ENCODE data around the gene ITGA3.

The ITGA3 gene

DNA sequence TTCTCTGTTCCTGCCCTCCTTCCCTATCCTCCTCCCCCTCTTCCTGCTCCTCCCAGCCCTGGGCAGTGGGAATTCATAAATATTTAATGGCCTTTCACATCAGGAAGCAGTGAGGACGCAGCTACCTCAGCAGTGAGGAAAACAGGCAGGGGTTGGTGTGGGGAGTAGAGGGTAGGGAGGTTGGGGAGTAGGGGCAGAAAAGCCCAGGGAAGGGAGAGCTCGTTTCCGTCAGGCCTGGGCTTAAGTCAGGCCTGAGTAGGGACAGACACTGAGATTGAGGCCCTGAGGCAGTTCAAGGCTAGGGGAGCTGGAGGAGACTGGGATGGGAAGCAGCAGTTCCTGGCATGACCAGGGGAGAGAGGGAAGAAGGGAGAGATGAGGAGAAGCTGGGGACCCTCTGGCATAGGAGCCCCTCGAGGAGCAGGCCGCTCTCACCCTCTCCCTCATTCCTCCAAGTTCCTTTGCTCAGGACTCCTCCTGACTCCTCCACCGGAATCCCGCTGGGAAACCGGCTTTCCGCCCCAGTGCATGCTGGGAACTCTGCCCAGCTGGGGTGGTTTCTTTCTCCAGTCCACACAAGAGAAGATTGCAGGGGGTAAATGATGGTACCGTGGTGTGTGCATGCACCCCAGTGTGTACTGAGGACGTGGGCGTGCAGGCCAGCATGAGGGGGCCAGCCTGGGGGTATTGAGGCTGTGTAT lies 67.9 kb downstream of the ITGA3 start:
- DNase-seq (ENCODE audit: extremely low read depth, low read depth): no peak
- TF ChIP-seq, protein P1, sequence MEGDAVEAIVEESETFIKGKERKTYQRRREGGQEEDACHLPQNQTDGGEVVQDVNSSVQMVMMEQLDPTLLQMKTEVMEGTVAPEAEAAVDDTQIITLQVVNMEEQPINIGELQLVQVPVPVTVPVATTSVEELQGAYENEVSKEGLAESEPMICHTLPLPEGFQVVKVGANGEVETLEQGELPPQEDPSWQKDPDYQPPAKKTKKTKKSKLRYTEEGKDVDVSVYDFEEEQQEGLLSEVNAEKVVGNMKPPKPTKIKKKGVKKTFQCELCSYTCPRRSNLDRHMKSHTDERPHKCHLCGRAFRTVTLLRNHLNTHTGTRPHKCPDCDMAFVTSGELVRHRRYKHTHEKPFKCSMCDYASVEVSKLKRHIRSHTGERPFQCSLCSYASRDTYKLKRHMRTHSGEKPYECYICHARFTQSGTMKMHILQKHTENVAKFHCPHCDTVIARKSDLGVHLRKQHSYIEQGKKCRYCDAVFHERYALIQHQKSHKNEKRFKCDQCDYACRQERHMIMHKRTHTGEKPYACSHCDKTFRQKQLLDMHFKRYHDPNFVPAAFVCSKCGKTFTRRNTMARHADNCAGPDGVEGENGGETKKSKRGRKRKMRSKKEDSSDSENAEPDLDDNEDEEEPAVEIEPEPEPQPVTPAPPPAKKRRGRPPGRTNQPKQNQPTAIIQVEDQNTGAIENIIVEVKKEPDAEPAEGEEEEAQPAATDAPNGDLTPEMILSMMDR (IDR thresholded peaks at IDR 0.05; ENCODE audit: low read depth, low read length, missing control alignments): no peak
- H3K4me3 ChIP-seq (replicated peaks; ENCODE audit: low read depth, low read length): no peak overlapping the region

DNA sequence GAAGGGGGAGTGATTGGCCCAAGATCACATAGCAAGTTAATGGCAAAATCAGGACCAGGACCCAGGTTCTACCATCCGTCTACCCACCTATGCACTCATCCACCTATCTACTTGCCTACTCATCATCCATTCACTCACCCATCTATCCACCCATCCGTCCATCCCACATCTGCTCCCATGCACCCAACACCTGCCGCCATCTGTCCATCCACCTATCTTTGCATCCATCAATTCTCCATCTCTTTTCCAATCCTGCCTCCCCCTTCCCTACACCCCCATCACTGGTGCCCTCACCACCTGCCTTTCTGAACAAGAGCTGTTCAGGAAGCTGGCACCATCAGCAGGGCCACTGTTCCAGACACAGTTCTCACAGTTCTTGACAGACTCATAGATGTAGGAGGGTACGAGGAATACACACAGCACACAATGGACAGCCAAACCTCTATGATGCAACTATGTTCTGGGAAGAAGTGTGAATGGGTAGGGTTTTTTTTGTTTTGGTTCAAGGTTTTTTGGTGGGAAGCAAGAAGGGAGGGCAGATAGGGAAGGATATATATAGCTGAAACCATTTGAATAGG lies 69.6 kb downstream of the ITGA3 start:
- H3K4me3 ChIP-seq (replicated peaks; ENCODE audit: low read depth, low read length): no peak overlapping the region
- TF ChIP-seq, protein P1 (IDR thresholded peaks at IDR 0.05; ENCODE audit: low read depth, low read length, missing control alignments): no peak
- DNase-seq (ENCODE audit: extremely low read depth, low read depth): no peak

DNA sequence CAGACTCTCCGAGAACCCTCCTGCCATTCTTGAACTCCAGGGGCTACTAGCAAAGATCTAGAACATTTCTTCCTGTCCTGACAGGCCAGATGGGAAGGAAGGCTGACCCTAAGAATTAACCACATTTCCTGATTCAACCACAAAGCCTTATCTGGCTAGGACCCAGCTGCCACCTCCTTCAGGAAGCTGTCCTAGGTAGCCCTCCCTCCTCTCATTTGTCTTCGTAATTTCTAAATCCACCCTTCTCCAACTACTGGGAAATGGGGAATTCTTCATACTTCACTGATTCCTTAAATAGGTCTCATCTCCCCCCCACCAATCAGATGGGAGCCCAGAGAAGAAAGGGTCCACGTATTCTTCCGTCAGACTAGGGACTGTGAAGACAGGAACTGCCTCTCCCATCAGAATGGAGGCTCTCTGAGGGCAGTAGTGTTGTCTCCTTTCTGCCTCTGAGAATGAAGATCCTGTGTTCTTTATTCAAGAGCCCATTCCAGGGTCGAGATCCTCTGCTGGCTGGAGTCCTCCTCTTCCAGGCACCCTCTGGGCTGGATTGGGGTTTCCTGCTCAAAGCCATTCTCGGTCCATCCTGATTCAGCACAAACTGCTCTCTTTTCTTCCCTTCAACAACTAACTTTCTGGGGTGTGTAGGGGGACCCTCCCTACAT lies 71.9 kb downstream of the ITGA3 start:
- DNase-seq (ENCODE audit: extremely low read depth, low read depth): no peak
- TF ChIP-seq, protein P1 (IDR thresholded peaks at IDR 0.05; ENCODE audit: low read depth, low read length, missing control alignments): no peak
- no peak overlapping the region for H3K4me3 ChIP-seq (replicated peaks; ENCODE audit: low read depth, low read length)

DNA sequence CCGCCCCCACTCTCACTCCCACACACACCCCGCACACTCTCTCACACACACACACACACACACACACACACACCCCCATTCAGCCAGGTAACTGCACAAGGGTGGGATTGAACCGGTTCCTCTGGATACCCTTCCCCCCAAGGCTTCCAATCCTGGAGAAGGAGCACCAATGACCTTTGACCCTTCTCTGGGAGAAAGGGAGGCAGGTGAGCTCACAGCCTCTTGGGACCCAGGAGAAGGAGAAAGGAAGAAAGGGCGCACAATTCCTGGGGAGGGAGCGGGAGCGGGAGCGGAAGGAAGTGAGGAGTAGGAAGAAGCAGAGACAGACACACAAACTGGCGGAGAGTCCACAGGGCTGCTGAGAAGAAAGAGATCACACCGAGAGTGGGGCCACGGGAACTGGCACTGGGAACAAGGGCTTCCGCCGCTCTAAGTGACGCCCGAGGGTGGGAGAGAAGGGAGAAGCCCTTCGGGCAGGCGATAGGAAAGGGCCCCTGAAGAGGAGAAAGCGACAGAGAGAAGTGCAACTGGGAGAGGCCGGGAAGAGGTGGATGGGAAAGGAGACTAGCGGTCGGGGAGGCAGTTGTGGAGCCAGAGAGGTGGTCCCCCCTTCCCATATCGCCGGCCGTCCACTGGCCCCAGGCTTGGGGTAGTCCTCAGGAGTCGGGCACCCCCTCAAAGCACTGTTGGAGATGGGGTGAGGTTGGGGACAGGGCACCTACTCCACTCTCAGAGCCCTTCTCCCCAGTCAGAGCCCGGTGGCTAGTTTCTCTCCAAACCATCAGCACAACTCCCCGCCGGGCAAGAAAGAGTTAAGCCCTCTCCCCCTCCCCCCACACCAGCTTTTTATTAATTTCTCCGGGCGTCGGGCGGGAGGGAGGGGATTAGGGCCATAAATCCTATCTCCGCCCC lies 72.8 kb downstream of the ITGA3 start:
- peak overlapping the region; percentile 25 for H3K4me3 ChIP-seq (replicated peaks; ENCODE audit: low read depth, low read length)
- DNase-seq (ENCODE audit: extremely low read depth, low read depth): no peak
- TF ChIP-seq, protein P1 (IDR thresholded peaks at IDR 0.05; ENCODE audit: low read depth, low read length, missing control alignments): no peak

DNA sequence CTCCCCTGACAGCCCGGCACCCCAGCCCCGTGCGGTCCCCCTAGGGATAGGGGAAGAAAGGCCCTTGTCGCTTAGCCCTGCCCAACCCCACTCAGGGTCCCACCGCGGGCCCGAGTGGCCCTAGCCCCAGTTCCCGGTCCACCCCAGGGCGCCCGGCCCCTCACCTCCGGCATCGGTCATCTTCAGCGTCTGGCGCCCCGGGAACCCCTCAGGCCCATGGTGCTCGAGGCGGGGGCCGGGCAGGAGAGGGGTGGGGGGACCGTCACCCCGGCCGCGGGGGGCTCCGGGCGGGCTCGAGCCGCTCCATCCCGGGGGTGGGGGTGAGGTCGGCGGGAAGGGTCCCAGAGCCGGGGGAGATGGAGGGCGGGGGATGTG lies 73.4 kb downstream of the ITGA3 start:
- H3K4me3 ChIP-seq (replicated peaks; ENCODE audit: low read depth, low read length): peak overlapping the region; percentile 25
- TF ChIP-seq, protein P1 (IDR thresholded peaks at IDR 0.05; ENCODE audit: low read depth, low read length, missing control alignments): no peak
- DNase-seq (ENCODE audit: extremely low read depth, low read depth): no peak

DNA sequence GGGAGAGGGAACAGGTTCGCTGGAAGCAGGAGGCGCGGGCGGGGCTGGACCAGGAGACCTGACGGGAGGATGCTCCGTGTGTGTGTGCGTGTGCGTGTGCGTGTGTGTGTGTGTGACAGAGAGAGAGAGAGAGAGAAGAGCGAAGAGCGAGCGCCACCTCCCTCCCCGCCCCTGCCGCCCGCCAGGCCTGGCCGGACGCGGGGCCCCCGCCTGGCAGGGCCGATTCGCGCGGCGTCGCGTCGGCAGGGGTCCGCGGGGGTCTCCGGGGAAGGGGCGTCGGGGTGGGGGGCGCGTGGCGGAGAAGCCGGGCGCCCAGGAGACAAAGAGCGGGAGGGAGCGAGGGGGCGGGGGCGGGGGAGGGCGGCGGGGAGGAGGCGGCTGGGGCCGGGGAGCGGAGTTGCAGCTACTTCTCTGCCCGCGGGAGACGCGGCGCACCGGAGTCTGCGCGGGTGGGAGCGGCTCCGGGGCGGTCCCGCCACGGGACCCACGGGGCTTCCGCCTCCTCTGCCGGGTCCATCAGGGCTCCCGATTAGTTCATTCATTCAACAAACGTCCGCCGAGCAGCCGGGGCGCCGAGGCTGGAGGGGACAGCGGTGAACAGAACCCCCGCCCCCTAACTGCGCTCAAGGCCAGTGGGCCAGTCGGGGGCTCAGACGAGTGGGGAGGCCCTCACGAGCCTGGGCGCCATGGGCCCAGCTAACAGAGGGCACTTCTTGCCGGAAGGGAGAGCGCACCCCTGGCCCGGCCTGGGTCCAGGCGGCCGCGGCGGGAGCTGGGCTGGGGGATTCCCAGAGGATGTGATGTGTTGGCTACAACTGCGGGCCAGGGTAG lies 74.0 kb downstream of the ITGA3 start, which contains the start of gene SAMD14:
Gene SAMD14, minus strand, starts transcription at position 433 of the 831 bp plus-strand sequence. CDS start 5,201 bp downstream, outside the sequence.
- peak within 1 kb of the TSS; percentile 33 for H3K4me3 ChIP-seq (replicated peaks; ENCODE audit: low read depth, low read length)
- TF ChIP-seq, protein P1 (IDR thresholded peaks at IDR 0.05; ENCODE audit: low read depth, low read length, missing control alignments): no peak
- no peak for DNase-seq (ENCODE audit: extremely low read depth, low read depth)
